ENCODE measurements around the gene NCOR1. TPM values are rescaled to one million over a fixed set of nuclear protein-coding genes. Genes with fewer than 3 reads are reported as not detected.

Gene NCOR1
- total RNA-seq, 8 experiments from 2014 or later, result 35.3 to 132 (median 64.3) TPM

DNA sequence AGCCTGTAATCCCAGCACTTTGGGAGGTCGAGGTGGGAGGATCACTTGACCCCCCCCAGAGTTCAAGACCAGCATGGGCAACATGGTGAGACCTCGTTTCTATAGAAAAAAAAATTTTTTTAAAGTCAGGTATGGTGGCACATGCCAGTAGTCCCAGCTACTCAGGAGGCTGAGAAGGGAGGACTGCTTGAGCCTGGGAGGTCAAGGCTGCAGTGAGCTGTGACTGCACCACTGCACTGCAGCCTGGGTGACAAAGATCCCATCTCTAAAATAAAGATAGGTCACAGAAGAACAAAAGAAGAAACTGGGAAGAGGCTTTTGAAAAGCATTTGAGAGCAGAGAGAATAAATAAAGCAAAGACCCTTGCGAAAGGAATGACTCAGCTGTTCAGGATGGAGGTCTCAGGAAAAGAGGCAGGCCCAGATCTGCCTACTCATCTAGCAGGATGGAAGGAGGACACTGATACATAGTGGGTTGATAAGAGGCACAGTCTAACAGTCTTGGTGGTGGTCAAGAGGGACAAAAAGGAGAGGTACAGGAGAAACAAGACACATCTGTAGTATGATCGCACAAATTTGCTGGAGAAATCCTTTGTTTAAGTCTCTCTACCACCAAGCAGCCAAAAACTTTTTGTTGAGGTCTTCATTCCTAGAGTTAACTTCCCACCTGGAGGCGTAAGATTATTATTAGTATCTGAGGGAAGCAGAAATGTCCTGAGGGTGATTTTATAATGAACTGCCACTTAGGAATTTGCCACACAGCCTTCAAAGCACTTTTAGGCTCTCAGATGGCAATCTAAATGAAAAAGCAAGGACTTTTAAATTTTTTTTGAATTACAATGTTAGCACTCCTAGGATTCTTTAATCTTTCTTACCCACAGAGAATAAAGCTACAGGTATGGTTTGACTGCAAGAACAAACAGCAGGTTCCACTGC lies 233.4 kb downstream of the NCOR1 start:
- H3K27ac ChIP-seq, result no peak overlapping the region
- WGBS, 10 experiments, result 60 to 100% (median 92%) methylated on average over 2 to 5 of the region's 5 CpGs
- H3K4me1 ChIP-seq (replicated peaks in 1 of 2), result no peaks in the 10 kb centered on the region
- no peak overlapping the region for H3K4me3 ChIP-seq
- in situ Hi-C loops (cut with MboI; ENCODE audit: low pct_unique_long_range_greater_than_20kb in 2 of 9, low sequenced_read_pairs in 9 of 9, unreplicated experiment in 9 of 9), result loop anchor here in 2 of 9 experiments (25.0 kb wide), 2 partner anchors 145 to 720 kb away; partner anchors contain the start of gene PMP22 (in 1 of the 2)
- no peak for ATAC-seq (replicated peaks in 6 of 8)

DNA sequence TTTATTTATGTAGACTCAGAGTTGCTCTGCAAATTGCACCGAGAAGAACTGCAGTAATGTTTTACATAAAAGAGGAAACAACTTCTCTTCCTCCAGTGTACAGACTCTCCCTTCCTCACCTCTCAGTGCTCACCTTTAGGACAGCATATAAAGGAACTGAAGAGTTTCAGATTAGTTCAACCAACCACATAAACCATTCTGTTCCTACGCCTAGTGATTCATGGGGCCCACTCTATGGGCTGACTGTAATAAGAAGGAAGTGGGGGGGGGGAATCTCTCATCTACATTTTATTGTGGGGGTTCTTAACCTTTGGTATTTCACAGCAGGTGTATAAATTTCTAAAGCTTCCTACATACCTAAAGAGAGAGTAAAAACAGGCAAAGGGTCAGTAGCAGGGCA lies 234.1 kb downstream of the NCOR1 start:
- no peaks in the 10 kb centered on the region for H3K4me1 ChIP-seq (replicated peaks in 1 of 2)
- in situ Hi-C loops (cut with MboI; ENCODE audit: low pct_unique_long_range_greater_than_20kb in 2 of 9, low sequenced_read_pairs in 9 of 9, unreplicated experiment in 9 of 9), result loop anchor here in 2 of 9 experiments (25.0 kb wide), 2 partner anchors 144 to 719 kb away; partner anchors contain the start of gene PMP22 (in 1 of the 2)
- no peak overlapping the region for H3K27ac ChIP-seq
- no peak for ATAC-seq (replicated peaks in 6 of 8)
- WGBS, 10 experiments, result 0 to 100% (median 50%) methylated on average over 1 to 2 of the region's 2 CpGs; no CpG with 5 or more reads in 2 of the 10 experiments
- H3K4me3 ChIP-seq, result no peak overlapping the region

Other genes with a start within 250 kb of the NCOR1 start
- gene ZSWIM7, start 215.8 kb downstream of the NCOR1 start, total RNA-seq, result 10 to 100 TPM; 11.0 to 33.1 (median 22.4) TPM
- 10 to 100 TPM; 27.7 to 68.4 (median 38.8) TPM for gene TTC19, start 215.7 kb downstream of the NCOR1 start, total RNA-seq
- gene PIGL, start 1.7 kb upstream of the NCOR1 start, total RNA-seq, result 10 to 100 TPM; 14.3 to 59.9 (median 31.6) TPM
- gene CENPV, start 137.9 kb upstream of the NCOR1 start, total RNA-seq, result 100 to 1,000 TPM in 3 of 8 experiments, 10 to 100 TPM in 4, 1 to 10 TPM in 1; 9.0 to 310 (median 79.3) TPM
- 1,000 to 10,000 TPM; 1,301 to 2,415 (median 1,636) TPM for gene UBB, start 165.6 kb upstream of the NCOR1 start, total RNA-seq
- gene TRPV2, start 200.0 kb upstream of the NCOR1 start, total RNA-seq, result 1 to 10 TPM in 4 of 8 experiments, under 1 TPM in 3, not detected in 1; 0.33 to 7.0 (median 1.1) TPM

Data from motor neuron (in vitro differentiated cells).